Right cardiac atrium (tissue), 5 donors: Measurements from ENCODE around the gene GM2A. TPM values are rescaled to one million over a fixed set of nuclear protein-coding genes. Genes with fewer than 3 reads are reported as not detected.
A peak's percentile ranks its signal among the peaks of the same experiment; 100 is the strongest.

Experiments used
- ATAC-seq, 2 donors: fragments of 200-7000 bp; cut with Tn5 transposase; one replicate each; pipeline versions ENCODE4 v1.8.0 to v1.9.1; 2020; ENCODE audit warnings: moderate library complexity in 2 of 2, mild to moderate bottlenecking in 1 of 2
- DNase-seq, 3 donors: peaks; one replicate each; pipeline ENCODE4 v3.0.0-alpha.2; 2020
- H3K27ac ChIP-seq: one replicate; pipeline ENCODE4 v1.5.1; 2013; ENCODE audit warnings: mild to moderate bottlenecking, low read length, control low read depth, moderate library complexity
- H3K27me3 ChIP-seq: one replicate; pipeline ENCODE4 v1.6.1; 2013; ENCODE audit not compliant: control insufficient read depth, insufficient read depth
- H3K4me1 ChIP-seq: one replicate; pipeline ENCODE4 v1.6.1; 2013; ENCODE audit warnings: low read length; ENCODE audit not compliant: control insufficient read depth, insufficient read depth
- H3K4me3 ChIP-seq: one replicate; pipeline ENCODE4 v1.5.1; 2013; ENCODE audit warnings: low read length, control low read depth
- H3K9me3 ChIP-seq: one replicate; pipeline ENCODE4 v1.6.1; 2013; ENCODE audit warnings: low read length; ENCODE audit not compliant: control insufficient read depth
- WGBS: extraction: QIAGEN DNeasy Blood & Tissue Kit; methylation state at CpG from one replicate; pipeline ENCODE4 v1.1.7; 2013; 5-methylcytosine and 5-hydroxymethylcytosine counted together
- intact Hi-C, 4 donors: fragments of 100-400 bp; cut with DNase I; formaldehyde crosslinking; loops; one replicate each; pipeline versions ENCODE4 v1.11.0 to v1.14.0; 2022 to 2023
- long read RNA-seq, 4 donors: library from polyadenylated mRNA; unstranded; transcript quantifications; one replicate each; pipeline ENCODE4 v2.0.0, GENCODE V29; 2020 to 2021
- polyA plus RNA-seq: library from polyadenylated mRNA; stranded (reverse); fragments of 200-250 nt; gene quantifications from one replicate; pipeline ENCODE4 v1.2.3, GENCODE V29; 2013
- total RNA-seq, 4 donors: library from RNA; stranded (reverse); fragmentation: NEBNext Ultra II Directional; extraction: Animal tissue kit (Norgen Biotek cat#: 25700); gene quantifications; one replicate each; pipeline ENCODE4 v1.2.1, GENCODE V29; 2021
- donor health status: healthy with polysubstance abuse.
- donor health status: DM: no; HTN: yes; CAD: no.
- donor health status: DM: no; HTN: no; CAD: no.
- donor health status: DM: no; HTN: yes; CAD: no; lungs with severe emphysema.
- donor health status: DM: yes; HTN: yes; CAD: no.

The GM2A gene
- total RNA-seq (10 to 100 TPM; 30.1 to 43.4 (median 35.3) TPM), polyA plus RNA-seq (27.7 TPM)
- long read RNA-seq, donor 1, transcript GM2A-201 (4 exons, 3,896 nt): major isoform, 18 of 47 reads
- long read RNA-seq, donor 1, partial matches to known transcripts: 22 of 47 reads
- long read RNA-seq, donor 1, other reads (novel, unspliced or antisense): 7 of 47 reads
- long read RNA-seq, donor 2, transcript GM2A-201 (4 exons, 3,896 nt): major isoform, 7 of 12 reads
- long read RNA-seq, donor 2, partial matches to known transcripts: 0 of 12 reads
- long read RNA-seq, donor 2, other reads (novel, unspliced or antisense): 5 of 12 reads
- long read RNA-seq, donor 3, transcript GM2A-201 (4 exons, 3,896 nt): major isoform, 16 of 35 reads
- long read RNA-seq, donor 3, partial matches to known transcripts: 17 of 35 reads
- long read RNA-seq, donor 3, other reads (novel, unspliced or antisense): 2 of 35 reads
- long read RNA-seq, donor 4, transcript GM2A-201 (4 exons, 3,896 nt): major isoform, 9 of 13 reads
- long read RNA-seq, donor 4, partial matches to known transcripts: 0 of 13 reads
- long read RNA-seq, donor 4, other reads (novel, unspliced or antisense): 4 of 13 reads

DNA sequence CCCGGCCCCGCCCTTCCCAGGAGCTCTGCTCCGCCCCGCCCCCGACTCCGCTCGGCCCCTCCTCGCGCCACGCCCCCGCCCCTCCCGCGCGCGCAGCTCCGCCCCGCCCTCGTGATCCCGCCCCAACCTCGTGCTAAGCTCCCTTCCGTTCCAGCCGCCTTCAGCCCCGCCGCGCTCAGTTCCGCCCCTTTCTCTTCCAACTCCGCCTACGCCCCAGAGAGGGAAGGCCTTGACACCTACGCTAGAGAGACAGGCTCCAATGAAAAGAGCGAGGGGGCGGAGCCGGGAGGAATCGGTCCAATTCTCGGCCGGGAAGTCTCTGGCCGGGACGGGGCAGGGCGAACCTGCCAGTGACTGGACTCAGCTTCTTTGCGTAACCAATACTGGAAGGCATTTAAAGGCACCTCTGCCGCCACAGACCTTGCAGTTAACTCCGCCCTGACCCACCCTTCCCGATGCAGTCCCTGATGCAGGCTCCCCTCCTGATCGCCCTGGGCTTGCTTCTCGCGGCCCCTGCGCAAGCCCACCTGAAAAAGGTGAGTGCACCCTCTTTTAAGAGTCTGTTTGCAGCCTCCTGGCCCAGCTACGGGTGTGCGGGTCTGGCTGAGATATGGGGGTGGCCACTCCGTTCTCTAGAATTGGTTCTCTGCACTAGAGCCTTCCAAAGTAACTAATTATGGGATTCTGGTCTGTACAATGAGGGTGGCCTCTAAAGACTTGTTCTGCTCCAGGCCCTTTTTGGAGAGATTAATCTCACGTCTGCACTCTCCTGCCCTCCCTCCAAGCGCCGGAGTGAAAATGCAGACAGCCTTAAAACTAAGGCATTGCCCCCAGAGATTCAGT is at the start of gene GM2A:
GM2A (plus strand) TSS at position 424 of the 843 bp plus-strand sequence; CDS start at position 456, 32 bp downstream.
- DNase-seq (peak; percentile 99 to 100 (median 99)), ATAC-seq (peak; percentile 97)
- H3K4me3 ChIP-seq: peak within 1 kb of the TSS; percentile 88
- H3K27me3 ChIP-seq: no peaks in the 10 kb centered on the region
- under 1% methylated on average over 52 of the region's 52 CpGs for WGBS
- H3K4me1 ChIP-seq: peaks cover 5% of the 10 kb centered on the region
- H3K27ac ChIP-seq: peak within 1 kb of the TSS; percentile 86
- no peaks in the 10 kb centered on the region for H3K9me3 ChIP-seq
- intact Hi-C loops: no loop called here

DNA sequence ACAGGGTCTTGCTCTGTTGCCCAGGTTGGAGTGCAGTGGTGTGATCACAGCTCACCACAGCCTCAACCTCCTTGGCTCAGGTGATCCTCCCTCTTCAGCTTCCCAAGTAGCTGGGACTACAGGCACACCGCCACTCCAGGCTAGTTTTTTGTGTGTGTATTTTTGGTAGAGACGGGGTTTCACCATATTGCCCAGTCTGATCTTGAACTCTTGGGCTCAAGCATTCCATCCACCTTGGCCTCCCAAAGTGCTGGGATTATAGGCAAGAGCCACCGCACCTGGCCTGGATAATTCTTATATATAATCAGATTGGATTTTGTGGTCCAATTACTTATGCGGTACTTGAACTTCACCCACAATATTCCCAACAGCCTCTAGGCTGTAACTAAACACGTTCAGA is 48.9 kb upstream of the GM2A start:
- H3K27me3 ChIP-seq: no peaks in the 10 kb centered on the region
- 86% methylated on average over 5 of the region's 5 CpGs for WGBS
- ATAC-seq: no peak
- H3K9me3 ChIP-seq: no peaks in the 10 kb centered on the region
- DNase-seq: no peak
- intact Hi-C loops: no loop called here
- no peak overlapping the region for H3K27ac ChIP-seq
- H3K4me1 ChIP-seq: peaks cover 12% of the 10 kb centered on the region
- H3K4me3 ChIP-seq: no peak overlapping the region

DNA sequence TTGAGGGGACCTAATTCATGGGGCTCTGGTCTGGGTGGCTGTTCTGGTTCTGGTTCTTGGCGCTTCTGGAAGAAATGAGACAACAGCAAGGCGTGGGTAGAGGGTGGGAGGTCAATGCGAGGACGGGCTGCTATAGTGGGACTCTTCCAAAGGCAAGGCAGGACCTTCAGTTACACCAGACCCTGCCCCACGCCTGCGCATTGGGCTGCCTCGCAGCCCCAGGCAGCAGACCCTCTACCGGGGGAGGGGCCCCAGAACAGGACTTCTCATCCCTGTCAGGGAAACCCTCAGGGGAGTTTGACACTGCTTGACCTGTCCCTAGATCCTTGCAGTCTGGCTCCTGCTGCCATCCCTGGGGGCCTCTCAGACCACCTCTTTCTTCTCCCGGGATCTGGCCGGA is 47.6 kb upstream of the GM2A start:
- Histone ChIP-seq H3K9me3 (no peaks in the 10 kb centered on the region), H3K27me3 (no peaks in the 10 kb centered on the region), H3K27ac (no peak overlapping the region), H3K4me1 (peaks cover 12% of the 10 kb centered on the region), H3K4me3 (no peak overlapping the region)
- no peak for ATAC-seq
- whole genome bisulfite sequencing: 86% methylated on average over 10 of the region's 10 CpGs
- DNase-seq: no peak
- intact Hi-C loops: no loop called here

DNA sequence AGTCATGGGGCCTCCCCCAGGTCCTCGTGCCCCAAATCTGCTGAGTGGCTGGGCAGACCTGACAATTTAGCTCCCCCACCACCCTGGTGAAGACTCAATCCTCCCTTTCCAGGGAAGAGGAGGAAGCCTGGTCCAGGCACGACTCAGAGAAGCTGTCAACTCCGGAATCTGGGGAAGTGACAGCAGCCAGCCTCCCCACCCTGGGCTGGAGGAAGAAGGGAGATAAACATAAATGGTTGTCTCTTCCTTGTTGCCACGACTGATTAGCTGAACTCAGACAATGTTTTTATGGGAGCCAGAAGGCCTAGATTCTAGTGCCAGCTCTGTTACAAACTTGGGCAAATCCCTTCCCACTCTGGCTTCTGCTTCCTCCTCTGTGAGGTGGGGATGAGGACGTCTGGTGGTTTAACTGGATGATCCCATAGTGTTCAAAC is 44.5 kb upstream of the GM2A start:
- peak; percentile 32 to 77 (median 60) for DNase-seq
- peak; percentile 59 to 61 for ATAC-seq
- Histone ChIP-seq H3K4me1 (peaks cover 13% of the 10 kb centered on the region), H3K9me3 (no peaks in the 10 kb centered on the region), H3K27me3 (no peaks in the 10 kb centered on the region), H3K27ac (peak overlapping the region; percentile 54), H3K4me3 (no peak overlapping the region)
- 3% methylated on average over 5 of the region's 5 CpGs for WGBS
- intact Hi-C loops: no loop called here

DNA sequence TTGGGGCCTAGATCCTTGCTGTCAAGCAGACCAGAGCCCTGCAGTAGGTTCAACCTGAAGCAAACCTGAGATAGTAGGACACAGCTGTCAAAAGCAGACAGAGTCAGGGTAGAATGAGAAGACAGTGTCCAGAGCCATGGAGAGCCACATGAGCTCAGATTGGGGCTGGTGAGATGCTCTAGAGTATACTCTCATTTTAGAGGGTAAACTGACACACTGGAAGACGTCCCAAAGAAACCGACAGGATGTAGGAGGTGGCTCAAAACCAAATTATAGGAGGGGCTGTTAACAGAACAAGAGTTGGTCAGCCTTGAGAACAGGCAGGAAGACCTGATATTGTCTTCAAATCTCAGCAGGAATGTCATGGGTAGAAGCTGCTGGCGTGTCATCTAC is 40.6 kb upstream of the GM2A start:
- intact Hi-C loops: no loop called here
- Histone ChIP-seq H3K27ac (peak overlapping the region; percentile 85), H3K4me3 (no peak overlapping the region), H3K4me1 (peaks cover 32% of the 10 kb centered on the region), H3K27me3 (no peaks in the 10 kb centered on the region), H3K9me3 (no peaks in the 10 kb centered on the region)
- ATAC-seq (no peak), DNase-seq (no peak)
- WGBS: 55% methylated on average over 3 of the region's 3 CpGs

DNA sequence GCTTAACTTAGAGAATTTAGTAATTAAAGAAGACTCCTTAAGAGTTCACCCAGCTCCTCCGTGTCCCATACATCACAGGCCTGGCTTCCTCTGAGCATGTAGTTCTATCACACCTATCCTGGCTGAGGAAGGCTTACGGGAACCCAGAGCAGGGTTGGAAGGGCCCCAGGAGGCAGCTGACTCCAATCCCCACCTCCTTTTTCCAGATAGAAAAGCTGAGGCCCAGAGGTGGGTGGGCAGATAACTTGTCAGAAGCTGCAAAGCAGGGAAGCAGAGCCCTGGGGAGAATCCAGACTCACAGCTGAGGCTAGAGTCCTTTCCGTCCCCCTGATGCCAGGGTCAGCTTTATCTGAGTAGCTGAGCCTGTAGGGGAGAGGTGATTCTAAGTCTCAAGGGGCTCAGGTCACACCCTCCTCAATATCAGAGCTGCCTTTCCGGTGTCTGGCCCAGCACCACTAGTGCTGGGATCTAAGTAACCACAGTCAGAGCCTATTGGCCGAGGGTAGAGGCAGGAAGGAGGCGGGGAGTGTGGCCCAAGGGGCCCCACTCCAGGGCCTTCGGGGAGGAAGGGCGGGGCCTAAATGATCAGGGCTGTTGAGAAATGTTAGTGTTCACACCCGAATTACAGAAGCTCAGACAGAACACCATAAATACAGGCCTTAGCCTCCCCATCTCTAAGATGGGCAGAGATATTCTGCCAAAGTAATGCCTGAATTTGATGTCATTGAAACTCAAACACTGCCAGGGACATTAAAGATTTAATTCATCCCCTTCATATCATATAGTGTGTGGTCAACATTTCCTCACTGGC is 39.0 kb upstream of the GM2A start:
- peak overlapping the region; percentile 96 for H3K27ac ChIP-seq
- H3K27me3 ChIP-seq: no peaks in the 10 kb centered on the region
- H3K4me1 ChIP-seq: peaks cover 29% of the 10 kb centered on the region
- intact Hi-C loops: no loop called here
- ATAC-seq: peak; percentile 95 to 97
- DNase-seq: peak; percentile 90 to 94 (median 93)
- WGBS: 11% methylated on average over 9 of the region's 9 CpGs
- H3K4me3 ChIP-seq: no peak overlapping the region
- H3K9me3 ChIP-seq: no peaks in the 10 kb centered on the region

DNA sequence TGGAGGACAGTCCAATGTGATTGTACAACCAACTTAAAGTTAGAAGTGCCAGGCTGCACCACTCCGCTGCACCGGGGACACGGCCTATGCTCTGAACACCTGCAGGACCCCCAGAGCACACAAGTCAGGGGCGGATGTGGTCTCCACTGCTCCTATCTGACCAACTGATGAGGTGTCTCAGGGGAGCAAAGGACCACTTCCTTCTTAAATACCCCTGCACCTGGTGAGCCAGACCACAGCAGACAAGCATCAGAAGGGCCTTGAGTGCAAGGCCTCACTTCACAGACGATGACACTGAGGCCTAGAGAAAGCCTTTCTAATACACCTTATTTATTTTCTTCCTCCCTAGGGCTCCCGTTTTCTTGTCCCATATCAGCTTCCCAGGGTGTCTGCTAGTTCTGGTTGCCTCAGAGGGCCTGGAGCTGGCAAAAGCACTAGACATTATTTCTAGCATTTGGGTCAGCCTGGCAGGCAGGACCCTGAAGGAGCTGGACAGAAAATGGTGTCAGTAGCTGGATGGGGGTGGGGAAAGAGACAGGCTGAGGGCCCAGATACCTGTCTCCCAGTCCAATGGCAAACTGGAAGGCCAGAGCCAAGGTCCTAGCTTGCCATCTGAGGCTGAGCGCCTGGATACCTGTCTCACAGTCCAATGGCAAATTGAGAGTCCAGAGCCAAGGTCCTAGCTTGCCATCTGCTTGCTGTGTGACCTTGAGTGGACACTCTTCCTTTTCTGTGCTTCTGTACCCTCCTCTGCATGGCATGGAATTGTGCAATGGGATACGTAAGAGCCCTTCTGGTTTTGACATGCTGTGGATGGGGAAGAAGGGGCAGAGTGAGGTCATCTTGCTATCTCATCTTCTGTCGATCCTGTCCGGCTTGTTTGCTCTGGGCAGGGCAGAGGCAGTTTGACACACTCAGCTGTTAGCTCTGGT is 38.1 kb upstream of the GM2A start:
- 70% methylated on average over 10 of the region's 10 CpGs for WGBS
- intact Hi-C loops: no loop called here
- H3K9me3 ChIP-seq: no peaks in the 10 kb centered on the region
- ATAC-seq: peak in 1 of 2 donors; percentile 16
- peak overlapping the region; percentile 90 for H3K27ac ChIP-seq
- no peaks in the 10 kb centered on the region for H3K27me3 ChIP-seq
- no peak for DNase-seq
- peaks cover 29% of the 10 kb centered on the region for H3K4me1 ChIP-seq
- no peak overlapping the region for H3K4me3 ChIP-seq

DNA sequence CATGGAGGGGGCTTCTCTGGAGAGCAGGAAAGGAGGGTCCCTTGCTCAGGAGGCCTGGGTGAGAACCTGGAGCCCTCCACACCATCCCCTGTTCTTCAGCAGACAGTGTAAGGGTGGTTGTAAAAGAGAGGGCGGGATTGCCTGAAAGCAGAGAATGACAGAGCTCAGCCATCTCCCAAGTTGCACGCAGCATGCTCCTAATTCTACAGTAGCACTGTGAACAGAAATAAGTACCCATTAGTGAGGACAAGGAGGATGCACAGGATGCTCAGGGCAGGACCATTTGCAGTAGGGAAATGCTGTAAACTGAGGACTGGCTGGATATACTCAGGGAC is 37.5 kb upstream of the GM2A start:
- Histone ChIP-seq H3K4me3 (no peak overlapping the region), H3K4me1 (peaks cover 30% of the 10 kb centered on the region), H3K27ac (peak overlapping the region; percentile 90), H3K27me3 (no peaks in the 10 kb centered on the region), H3K9me3 (no peaks in the 10 kb centered on the region)
- DNase-seq (no peak), ATAC-seq (no peak)
- intact Hi-C loops: no loop called here
- WGBS: 85% methylated on average over 2 of the region's 2 CpGs

DNA sequence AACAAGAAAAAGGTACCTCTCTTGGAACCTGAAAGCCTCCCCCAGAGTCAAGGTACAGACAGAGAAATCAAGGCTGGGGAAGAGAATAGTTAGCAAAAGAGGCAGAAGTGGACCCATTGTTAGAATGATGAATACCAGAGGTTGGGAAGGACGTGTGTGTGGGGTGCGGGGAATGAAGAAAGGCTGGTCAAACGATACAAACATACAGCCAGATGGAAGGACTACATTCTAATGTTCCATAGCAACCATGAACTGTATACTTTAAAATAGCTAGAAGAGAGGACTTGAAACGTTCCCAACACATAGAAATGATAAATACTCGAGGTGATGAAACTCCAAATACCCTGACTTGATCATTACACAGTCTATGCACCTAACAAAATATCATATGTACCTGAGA is 36.2 kb upstream of the GM2A start:
- no peak overlapping the region for H3K27ac ChIP-seq
- intact Hi-C loops: no loop called here
- peaks cover 43% of the 10 kb centered on the region for H3K4me1 ChIP-seq
- 68% methylated on average over 5 of the region's 5 CpGs for WGBS
- H3K4me3 ChIP-seq: no peak overlapping the region
- H3K9me3 ChIP-seq: no peaks in the 10 kb centered on the region
- no peak for ATAC-seq
- H3K27me3 ChIP-seq: no peaks in the 10 kb centered on the region
- no peak for DNase-seq

DNA sequence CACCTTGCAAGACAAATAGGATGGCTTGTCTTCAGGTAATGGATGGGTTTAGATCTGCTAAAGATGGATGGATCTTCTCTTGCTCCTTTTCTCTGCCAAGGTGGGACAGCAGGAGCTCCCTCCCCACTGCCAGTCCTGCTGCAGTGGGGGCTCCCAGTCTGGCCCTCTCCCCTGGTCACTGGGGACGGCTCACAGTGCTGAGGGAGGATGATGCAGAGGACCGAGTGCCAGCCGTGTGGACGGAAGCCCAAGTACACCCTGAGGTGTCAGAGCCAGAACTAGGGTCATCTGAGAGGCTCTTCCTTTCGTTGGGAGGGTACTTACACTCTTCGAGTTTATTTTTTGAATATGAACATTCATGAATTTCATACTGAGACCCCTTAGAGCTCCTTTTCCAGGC is 34.8 kb upstream of the GM2A start:
- intact Hi-C loops: no loop called here

More for the DNA sequence above, 34.8 kb upstream of the GM2A start:
- H3K4me1 ChIP-seq: peaks cover 46% of the 10 kb centered on the region
- H3K9me3 ChIP-seq: no peaks in the 10 kb centered on the region
- H3K27ac ChIP-seq: no peak overlapping the region
- 46% methylated on average over 6 of the region's 6 CpGs for WGBS
- H3K27me3 ChIP-seq: no peaks in the 10 kb centered on the region
- H3K4me3 ChIP-seq: no peak overlapping the region
- ATAC-seq: no peak
- no peak for DNase-seq
